ENCODE data around the gene PCSK9.
"Not testable (repeated sequence)": the region's sequence is repeated elsewhere in the genome, so short reads cannot be mapped to it uniquely, and the experiment has no call there.

PCSK9 gene

GRCh38 chr1:55010194-55010886 is 29.0 kb upstream of the PCSK9 start:
- no peak for DNase-seq

GRCh38 chr1:55010887-55011217 is 28.5 kb upstream of the PCSK9 start:
- no peak for DNase-seq

GRCh38 chr1:55012661-55013060 is 26.7 kb upstream of the PCSK9 start:
- no peak for DNase-seq

GRCh38 chr1:55015123-55015522 is 24.2 kb upstream of the PCSK9 start:
- no peak for DNase-seq

GRCh38 chr1:55015731-55016620 is 23.4 kb upstream of the PCSK9 start:
- no peak for DNase-seq

GRCh38 chr1:55018395-55018794 is 21.0 kb upstream of the PCSK9 start:
- DNase-seq: no peak

GRCh38 chr1:55021942-55022546 is 17.3 kb upstream of the PCSK9 start:
- DNase-seq: peak; percentile 86

GRCh38 chr1:55024163-55024562 is 15.2 kb upstream of the PCSK9 start:
- not testable (repeated sequence) for DNase-seq

- not testable (repeated sequence) for DNase-seq
These were observed 12.7 kb upstream of the PCSK9 start for GRCh38 chr1:55026682-55027081.

GRCh38 chr1:55031098-55031497 is 8.2 kb upstream of the PCSK9 start:
- not testable (repeated sequence) for DNase-seq

- DNase-seq: no peak
These were observed 6.1 kb upstream of the PCSK9 start for GRCh38 chr1:55033265-55033614.

GRCh38 chr1:55034476-55035133 is 4.7 kb upstream of the PCSK9 start:
- no peak for DNase-seq

- DNase-seq: no peak
These were observed 3.4 kb upstream of the PCSK9 start for GRCh38 chr1:55035904-55036303.

- DNase-seq: no peak
These were observed 1.4 kb upstream of the PCSK9 start for GRCh38 chr1:55037733-55038551.

- no peak for DNase-seq
These were observed 853 bp upstream of the PCSK9 start for GRCh38 chr1:55038552-55038838.

GRCh38 chr1:55038974-55039341 is 390 bp upstream of the PCSK9 start:
- no peak for DNase-seq

- no peak for DNase-seq
These were observed 960 bp downstream of the PCSK9 start for GRCh38 chr1:55040083-55040932.

- DNase-seq: no peak
These were observed 1.7 kb downstream of the PCSK9 start for GRCh38 chr1:55040933-55041494.

- no peak for DNase-seq
These were observed 2.3 kb downstream of the PCSK9 start for GRCh38 chr1:55041613-55042012.

GRCh38 chr1:55043011-55043410 is 3.7 kb downstream of the PCSK9 start:
- no peak for DNase-seq

GRCh38 chr1:55043726-55044125 is 4.4 kb downstream of the PCSK9 start:
- DNase-seq: no peak
